Nephron progenitor cell (in vitro differentiated cells): ENCODE data around the gene CDC5L.

Source experiments
- DNase-seq: peaks from one replicate; pipeline ENCODE4 v3.0.0; 2021
- H3K27ac Mint-ChIP-seq: 2 replicates; pipeline ENCODE4 v1.8.0; 2021; ENCODE audit warnings: mild to moderate bottlenecking, moderate library complexity, mixed read lengths
- H3K27me3 Mint-ChIP-seq: 2 replicates; pipeline ENCODE4 v1.8.0; 2021; ENCODE audit warnings: mild to moderate bottlenecking, low read depth, mixed read lengths; ENCODE audit not compliant: poor library complexity
- H3K36me3 Mint-ChIP-seq: 2 replicates; pipeline ENCODE4 v1.8.0; 2021; ENCODE audit warnings: low read depth, mixed read lengths
- H3K4me1 Mint-ChIP-seq: 2 replicates; pipeline ENCODE4 v1.8.0; 2021; ENCODE audit warnings: mixed read lengths
- H3K4me3 Mint-ChIP-seq: 2 replicates; pipeline ENCODE4 v1.8.0; 2021; ENCODE audit warnings: mild to moderate bottlenecking, moderate library complexity, mixed read lengths
- H3K9me3 Mint-ChIP-seq: 2 replicates; pipeline ENCODE4 v1.8.0; 2021; ENCODE audit warnings: mild to moderate bottlenecking, moderate library complexity, mixed read lengths
- TF ChIP-seq, protein P1 (sequence below): fragments of 200-600 bp; sonication (generic); IDR thresholded peaks from 2 replicates; pipeline ENCODE4 v1.5.0; 2021; ENCODE audit warnings: antibody characterized with exemption

The CDC5L gene

GRCh38 chr6:44435500-44435899 is 48.0 kb downstream of the CDC5L start:
- H3K36me3 Mint-ChIP-seq = peaks cover 49% of the 10 kb centered on the region
- H3K4me1 Mint-ChIP-seq = peaks cover 14% of the 10 kb centered on the region
- DNase-seq = no peak
- no peaks in the 10 kb centered on the region for H3K9me3 Mint-ChIP-seq
- peaks cover 2% of the 10 kb centered on the region for H3K27me3 Mint-ChIP-seq
- no peak overlapping the region for H3K4me3 Mint-ChIP-seq
- TF ChIP-seq, protein P1, sequence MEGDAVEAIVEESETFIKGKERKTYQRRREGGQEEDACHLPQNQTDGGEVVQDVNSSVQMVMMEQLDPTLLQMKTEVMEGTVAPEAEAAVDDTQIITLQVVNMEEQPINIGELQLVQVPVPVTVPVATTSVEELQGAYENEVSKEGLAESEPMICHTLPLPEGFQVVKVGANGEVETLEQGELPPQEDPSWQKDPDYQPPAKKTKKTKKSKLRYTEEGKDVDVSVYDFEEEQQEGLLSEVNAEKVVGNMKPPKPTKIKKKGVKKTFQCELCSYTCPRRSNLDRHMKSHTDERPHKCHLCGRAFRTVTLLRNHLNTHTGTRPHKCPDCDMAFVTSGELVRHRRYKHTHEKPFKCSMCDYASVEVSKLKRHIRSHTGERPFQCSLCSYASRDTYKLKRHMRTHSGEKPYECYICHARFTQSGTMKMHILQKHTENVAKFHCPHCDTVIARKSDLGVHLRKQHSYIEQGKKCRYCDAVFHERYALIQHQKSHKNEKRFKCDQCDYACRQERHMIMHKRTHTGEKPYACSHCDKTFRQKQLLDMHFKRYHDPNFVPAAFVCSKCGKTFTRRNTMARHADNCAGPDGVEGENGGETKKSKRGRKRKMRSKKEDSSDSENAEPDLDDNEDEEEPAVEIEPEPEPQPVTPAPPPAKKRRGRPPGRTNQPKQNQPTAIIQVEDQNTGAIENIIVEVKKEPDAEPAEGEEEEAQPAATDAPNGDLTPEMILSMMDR = no peak
- H3K27ac Mint-ChIP-seq = no peak overlapping the region

DNA sequence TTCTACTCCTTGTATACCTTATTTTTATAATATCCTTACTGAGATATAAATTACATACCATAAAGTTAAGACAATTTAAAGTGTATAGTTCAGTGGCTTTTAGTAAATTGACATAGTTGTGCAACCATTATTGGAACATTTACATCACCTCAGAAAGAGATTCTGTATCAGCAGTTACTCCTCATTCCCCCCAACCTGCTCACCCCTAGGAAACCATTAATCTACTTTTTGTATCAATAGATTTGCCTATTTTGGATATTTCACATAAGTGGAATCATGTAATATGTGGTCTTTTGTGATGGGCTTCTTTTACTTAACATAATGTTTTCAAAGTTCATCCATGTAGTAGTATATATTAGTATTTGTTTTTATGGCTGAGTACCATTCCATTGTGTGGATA is 51.3 kb downstream of the CDC5L start:
- Mint-ChIP-seq H3K36me3 (peaks cover 78% of the 10 kb centered on the region), H3K4me1 (peaks cover 10% of the 10 kb centered on the region), H3K27me3 (peaks cover 2% of the 10 kb centered on the region), H3K27ac (no peak overlapping the region), H3K9me3 (peaks cover 33% of the 10 kb centered on the region), H3K4me3 (no peak overlapping the region)
- TF ChIP-seq, protein P1 = no peak
- no peak for DNase-seq

DNA sequence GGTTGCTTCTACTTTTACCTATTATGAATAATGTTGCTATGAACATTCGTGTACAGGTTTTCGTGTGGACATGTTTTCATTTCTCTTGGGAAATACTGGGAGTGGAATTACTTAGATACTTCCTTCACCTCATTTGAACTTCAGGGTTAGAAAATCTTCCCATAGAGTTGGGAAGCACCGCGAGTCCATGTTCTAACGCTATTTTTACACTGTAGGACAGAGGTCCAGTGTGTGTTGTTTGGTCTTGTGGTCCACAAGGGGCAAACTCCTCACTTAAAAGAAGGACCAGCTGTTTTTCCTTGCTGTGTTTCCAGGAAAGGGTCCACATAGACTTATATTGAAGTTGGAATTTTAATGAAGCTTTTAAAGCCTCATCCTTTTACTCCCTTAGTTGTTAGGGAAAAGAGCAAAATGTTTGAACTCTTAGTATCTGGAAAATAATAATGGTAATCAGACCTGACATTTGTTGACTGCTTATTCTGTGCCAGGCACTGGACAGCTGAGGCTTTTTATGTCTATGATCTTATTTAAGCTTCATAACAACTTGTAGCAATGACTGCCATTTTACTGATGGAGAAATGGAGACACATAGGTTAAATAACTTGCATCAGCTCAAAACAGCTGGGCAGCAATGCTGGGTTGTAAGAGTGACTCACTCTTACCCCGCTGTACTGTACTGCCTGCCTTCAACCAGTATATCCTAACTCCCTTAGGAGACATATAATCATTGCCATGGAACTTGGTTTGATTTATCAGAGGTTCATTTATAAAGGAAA is 52.0 kb downstream of the CDC5L start:
- Mint-ChIP-seq H3K27me3 (peaks cover 2% of the 10 kb centered on the region), H3K9me3 (peaks cover 37% of the 10 kb centered on the region), H3K4me3 (no peak overlapping the region), H3K36me3 (peaks cover 84% of the 10 kb centered on the region), H3K27ac (peak overlapping the region; percentile 77), H3K4me1 (peaks cover 3% of the 10 kb centered on the region)
- DNase-seq = no peak
- TF ChIP-seq, protein P1 = no peak

GRCh38 chr6:44441091-44441855 is 53.8 kb downstream of the CDC5L start:
- DNase-seq = no peak
- TF ChIP-seq, protein P1 = no peak
- H3K27me3 Mint-ChIP-seq = no peaks in the 10 kb centered on the region
- H3K4me1 Mint-ChIP-seq = no peaks in the 10 kb centered on the region
- peaks cover 37% of the 10 kb centered on the region for H3K9me3 Mint-ChIP-seq
- no peak overlapping the region for H3K4me3 Mint-ChIP-seq
- no peak overlapping the region for H3K27ac Mint-ChIP-seq
- peaks cover 95% of the 10 kb centered on the region for H3K36me3 Mint-ChIP-seq

GRCh38 chr6:44442236-44442635 is 54.7 kb downstream of the CDC5L start:
- no peak for DNase-seq
- no peaks in the 10 kb centered on the region for H3K4me1 Mint-ChIP-seq
- no peak overlapping the region for H3K27ac Mint-ChIP-seq
- no peak overlapping the region for H3K4me3 Mint-ChIP-seq
- peaks cover 95% of the 10 kb centered on the region for H3K36me3 Mint-ChIP-seq
- TF ChIP-seq, protein P1 = no peak
- peaks cover 37% of the 10 kb centered on the region for H3K9me3 Mint-ChIP-seq
- no peaks in the 10 kb centered on the region for H3K27me3 Mint-ChIP-seq
